Measurements from ENCODE around the gene PITPNM3.
"Not testable (repeated sequence)": the region's sequence is repeated elsewhere in the genome, so short reads cannot be mapped to it uniquely, and the experiment has no call there.

PITPNM3 gene

GRCh38 chr17:6497496-6498221 lies 58.7 kb downstream of the PITPNM3 start:
- no peak for DNase-seq

- peak in 1 of 2 donors; percentile 16 for DNase-seq
Measured at GRCh38 chr17:6496640-6497441, 59.5 kb downstream of the PITPNM3 start.

GRCh38 chr17:6496116-6496481 lies 60.3 kb downstream of the PITPNM3 start:
- peak; percentile 38 to 75 for DNase-seq

- DNase-seq, result no peak
Measured at GRCh38 chr17:6495450-6496115, 60.8 kb downstream of the PITPNM3 start.

GRCh38 chr17:6494239-6494941 lies 62.0 kb downstream of the PITPNM3 start:
- no peak for DNase-seq

- DNase-seq, result no peak
Measured at GRCh38 chr17:6492892-6493674, 63.3 kb downstream of the PITPNM3 start.

GRCh38 chr17:6491071-6491700 lies 65.2 kb downstream of the PITPNM3 start:
- DNase-seq, result no peak

- no peak for DNase-seq
Measured at GRCh38 chr17:6489016-6489550, 67.3 kb downstream of the PITPNM3 start.

- DNase-seq, result no peak
Measured at GRCh38 chr17:6488008-6488539, 68.3 kb downstream of the PITPNM3 start.

- DNase-seq, result no peak
Measured at GRCh38 chr17:6487251-6488007, 68.9 kb downstream of the PITPNM3 start.

GRCh38 chr17:6485646-6486412 lies 70.5 kb downstream of the PITPNM3 start:
- DNase-seq, result no peak

- DNase-seq, result no peak
Measured at GRCh38 chr17:6483507-6483906, 72.8 kb downstream of the PITPNM3 start.

GRCh38 chr17:6482796-6483195 lies 73.6 kb downstream of the PITPNM3 start:
- not testable (repeated sequence) for DNase-seq

GRCh38 chr17:6482105-6482455 lies 74.3 kb downstream of the PITPNM3 start:
- no peak for DNase-seq

GRCh38 chr17:6480303-6480675 lies 76.1 kb downstream of the PITPNM3 start:
- DNase-seq, result no peak

- DNase-seq, result no peak
Measured at GRCh38 chr17:6479622-6480302, 76.6 kb downstream of the PITPNM3 start.

GRCh38 chr17:6478486-6478885 lies 77.9 kb downstream of the PITPNM3 start:
- no peak for DNase-seq

GRCh38 chr17:6477831-6478383 lies 78.4 kb downstream of the PITPNM3 start:
- no peak for DNase-seq

- DNase-seq, result no peak
Measured at GRCh38 chr17:6476810-6477179, 79.6 kb downstream of the PITPNM3 start.

Data from inflammatory macrophage treated with lipopolysaccharide for 1 hour (primary cell).